DMS153 (cell line): Measurements from ENCODE around the gene PLA2G2A.
A peak's percentile ranks its signal among the peaks of the same experiment; 100 is the strongest.

Experiments
- DNase-seq: peaks from one replicate; lab custom pipeline; 2025; lab: John Stamatoyannopoulos, UW

Gene PLA2G2A

DNA sequence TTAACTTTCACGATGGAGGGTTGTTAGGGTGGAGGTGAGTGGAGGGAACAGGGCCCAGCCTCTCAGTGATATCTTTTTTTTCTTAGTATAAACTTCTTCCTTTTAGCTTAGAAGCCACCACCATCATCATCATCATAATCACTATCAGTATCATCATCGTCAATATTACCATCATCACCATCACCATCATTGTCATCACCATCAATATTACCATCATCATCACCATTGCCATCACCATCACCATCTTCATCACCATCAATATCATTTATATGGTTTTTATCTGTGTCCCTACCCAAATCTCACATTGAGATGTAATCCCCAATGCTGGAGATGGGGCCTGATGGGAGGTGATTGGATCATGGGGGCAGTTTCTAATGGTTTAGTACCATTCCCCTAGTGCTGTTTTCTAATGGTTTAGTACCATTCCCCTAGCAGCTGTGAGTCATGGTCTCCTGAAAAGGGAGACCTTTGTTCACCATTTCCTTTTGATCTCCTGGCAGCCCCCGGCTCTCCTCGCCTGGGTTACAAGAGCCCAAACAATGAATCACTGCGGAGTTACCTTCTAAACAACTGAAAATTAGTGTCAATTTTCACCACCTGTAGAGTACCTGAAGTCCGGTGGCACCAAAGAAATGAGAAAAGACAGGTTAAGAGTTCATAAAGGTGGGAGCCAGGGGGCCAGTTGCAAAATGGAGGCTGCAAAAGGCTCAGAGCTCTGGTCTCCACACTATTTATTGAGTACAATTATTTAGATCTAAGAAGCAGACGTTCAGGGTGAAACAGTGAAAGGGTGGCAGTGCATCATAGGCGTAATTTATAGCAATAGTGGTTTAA is 52.9 kb downstream of the PLA2G2A start:
- DNase-seq = peak; percentile 17
